Naive thymus-derived CD8-positive, alpha-beta T cell (primary cell): ENCODE data around the gene GLI3. TPM values are rescaled to one million over a fixed set of nuclear protein-coding genes. Genes with fewer than 3 reads are reported as not detected.

Source experiments
- ATAC-seq, 2 donors: fragments of 150-1000 bp; cut with Tn5 transposase in 1 of 2; sonication (Bioruptor Pico), chemical (Tn5 transposase) in 1 of 2; 1 replicate in 1 of 2; 2 replicates in 1 of 2; pipeline ENCODE4 v1.10.0; 2021; ENCODE audit warnings: mild to moderate bottlenecking in 2 of 2, moderate library complexity in 2 of 2
- POLR2A ChIA-PET: fragments of 350-600 bp; sonication (Branson Sonifier 250); formaldehyde crosslinking; loops from one replicate; lab custom pipeline; 2021; ENCODE audit warnings: antibody characterized with exemption; lab: Charles Lee
- DNase-seq, 10 donors: peaks; one replicate each; pipeline versions ENCODE4 v3.0.0 to v3.0.0-alpha.2; 2020 to 2022
- H3K27ac Mint-ChIP-seq, 10 donors: one replicate each; pipeline ENCODE4 v1.8.0; 2020 to 2022; ENCODE audit warnings: mild to moderate bottlenecking in 10 of 10, mixed read lengths in 10 of 10, moderate library complexity in 4 of 10, inconsistent platforms in 1 of 10
- H3K27me3 Mint-ChIP-seq, 5 donors: one replicate each; pipeline ENCODE4 v1.8.0; 2021 to 2022; ENCODE audit warnings: mixed read lengths in 5 of 5
- H3K36me3 Mint-ChIP-seq, 3 donors: one replicate each; pipeline ENCODE4 v1.8.0; 2020 to 2022; ENCODE audit warnings: mixed read lengths in 3 of 3, mild to moderate bottlenecking in 2 of 3, inconsistent platforms in 1 of 3
- H3K4me1 Mint-ChIP-seq, 4 donors: one replicate each; pipeline ENCODE4 v1.8.0; 2021 to 2022; ENCODE audit warnings: mixed read lengths in 4 of 4
- H3K4me3 Mint-ChIP-seq, 10 donors: one replicate each; pipeline ENCODE4 v1.8.0; 2020 to 2022; ENCODE audit warnings: mild to moderate bottlenecking in 10 of 10, mixed read lengths in 10 of 10, moderate library complexity in 6 of 10, inconsistent platforms in 1 of 10
- H3K9me3 Mint-ChIP-seq, 9 donors: one replicate each; pipeline ENCODE4 v1.8.0; 2020 to 2022; ENCODE audit warnings: mixed read lengths in 9 of 9, mild to moderate bottlenecking in 3 of 9, inconsistent platforms in 1 of 9, moderate library complexity in 1 of 9
- polyA plus RNA-seq, 3 donors: library from polyadenylated mRNA; unstranded; fragments of 300-500 nt; fragmentation: Illumina TruSeq; gene quantifications; one replicate each; pipeline ENCODE4 v1.2.3, GENCODE V29; 2021
- total RNA-seq, 8 experiments: library from RNA in 2 of 8; stranded (reverse) in 2 of 8; gene quantifications; one replicate each; pipeline ENCODE4 v1.2.3 and lab custom pipeline; 2021 to 2026

The GLI3 gene
- total and polyA plus RNA-seq, 5 experiments from 2014 or later = not detected

DNA sequence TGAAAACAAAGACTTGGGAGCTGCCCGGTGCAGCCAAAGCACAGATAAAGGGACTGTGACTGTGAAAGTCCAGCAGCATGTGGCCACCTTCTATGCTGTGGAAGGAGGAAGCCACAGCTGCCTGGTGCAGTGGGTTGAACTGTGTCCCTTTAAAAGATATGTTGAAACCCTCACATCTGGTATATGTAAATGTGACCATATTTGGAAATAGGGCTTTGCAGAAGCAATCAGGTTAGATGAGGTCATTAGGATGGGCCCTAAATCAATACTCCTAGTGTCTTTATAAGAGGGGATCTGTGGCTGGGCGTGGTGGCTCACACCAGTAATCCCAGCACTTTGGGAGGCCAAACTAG, 136.9 kb downstream of the GLI3 start:
- DNase-seq (no peak), ATAC-seq (no peak)
- Mint-ChIP-seq H3K9me3 (peaks cover 0 to 9% (median 0%) of the 10 kb centered on the region in 9 donors), H3K27me3 (peaks cover 0 to 9% (median 2%) of the 10 kb centered on the region in 5 donors), H3K27ac (no peak overlapping the region), H3K4me3 (no peak overlapping the region), H3K4me1 (no peaks in the 10 kb centered on the region), H3K36me3 (no peaks in the 10 kb centered on the region)
- POLR2A ChIA-PET = no interaction called here

DNA sequence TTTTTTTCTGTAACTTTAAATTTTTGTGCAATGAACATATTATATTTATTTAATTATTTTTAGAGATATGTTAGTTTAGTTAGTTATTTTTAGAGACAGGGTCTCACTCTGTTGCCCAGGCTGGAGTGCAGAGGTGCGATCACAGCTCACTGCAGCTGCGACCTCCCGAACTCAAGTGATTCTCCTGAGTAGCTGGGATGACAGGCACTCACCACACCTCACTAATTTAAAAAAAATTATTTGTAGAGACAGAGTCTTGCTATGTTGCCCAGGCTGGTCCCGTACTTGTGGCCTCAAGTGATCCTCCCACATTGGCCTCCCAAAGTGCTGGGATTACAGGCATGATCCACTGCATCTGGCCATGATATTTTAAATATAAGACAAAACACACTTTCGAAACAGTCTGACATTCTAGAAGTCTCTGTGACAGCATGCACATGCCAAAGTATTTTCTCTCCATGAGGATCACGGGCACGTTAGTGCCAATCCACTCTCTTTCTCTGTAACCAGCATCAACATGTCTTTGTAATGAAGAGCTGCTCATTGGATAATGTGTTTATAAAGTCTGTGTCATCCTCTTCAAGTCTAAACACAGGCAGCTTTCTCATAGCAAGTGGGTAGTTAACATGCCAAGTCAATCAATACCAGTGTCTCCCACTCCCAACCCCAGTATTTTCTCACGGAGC, 137.4 kb downstream of the GLI3 start:
- Mint-ChIP-seq H3K4me1 (no peaks in the 10 kb centered on the region), H3K27ac (no peak overlapping the region), H3K27me3 (peaks cover 0 to 11% (median 2%) of the 10 kb centered on the region in 5 donors), H3K9me3 (peaks cover 0 to 13% (median 0%) of the 10 kb centered on the region in 9 donors), H3K4me3 (no peak overlapping the region), H3K36me3 (no peaks in the 10 kb centered on the region)
- DNase-seq (no peak), ATAC-seq (no peak)
- POLR2A ChIA-PET = no interaction called here

DNA sequence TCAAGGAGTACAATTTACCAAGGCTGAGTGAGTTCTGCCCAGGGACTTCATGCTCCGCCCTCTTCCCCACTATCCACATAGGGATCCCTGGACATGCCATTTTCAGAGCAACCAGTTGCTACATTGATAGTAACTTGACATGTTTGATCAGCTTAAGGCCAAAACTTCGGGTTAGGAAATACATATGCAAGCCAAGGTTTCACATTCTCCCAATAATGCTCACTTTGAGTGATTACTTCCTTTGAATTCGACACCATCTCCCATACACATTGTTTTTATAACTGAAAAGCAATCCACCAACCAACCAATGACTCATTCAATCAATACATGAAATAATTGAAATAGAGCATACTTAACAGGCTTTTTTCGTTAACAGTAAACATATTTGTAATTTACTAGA, 137.9 kb downstream of the GLI3 start:
- no peaks in the 10 kb centered on the region for H3K36me3 Mint-ChIP-seq
- H3K27me3 Mint-ChIP-seq = peaks cover 0 to 11% (median 2%) of the 10 kb centered on the region in 5 donors
- H3K4me1 Mint-ChIP-seq = no peaks in the 10 kb centered on the region
- POLR2A ChIA-PET = no interaction called here
- no peak overlapping the region for H3K27ac Mint-ChIP-seq
- peaks cover 0 to 13% (median 0%) of the 10 kb centered on the region in 9 donors for H3K9me3 Mint-ChIP-seq
- no peak for ATAC-seq
- H3K4me3 Mint-ChIP-seq = no peak overlapping the region
- no peak for DNase-seq

DNA sequence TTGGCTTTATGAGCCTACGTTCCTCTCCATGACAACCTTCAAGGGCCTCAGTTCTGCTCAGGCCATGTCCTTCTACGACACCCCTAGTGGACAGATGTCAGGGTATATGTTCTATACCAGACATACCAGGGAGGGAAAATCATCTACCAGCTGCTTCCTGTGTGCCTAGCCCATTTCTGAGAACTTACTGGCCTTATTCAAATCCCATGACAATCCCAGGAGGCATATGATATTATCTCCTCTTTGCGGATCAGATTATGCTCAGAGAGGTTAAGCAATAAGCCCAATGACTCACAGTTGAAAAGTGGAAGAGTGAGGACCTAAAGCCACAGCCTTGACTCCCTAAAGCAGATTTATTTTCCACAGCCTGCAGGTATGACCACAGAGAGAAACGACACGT, 139.3 kb downstream of the GLI3 start:
- Mint-ChIP-seq H3K27ac (no peak overlapping the region), H3K4me3 (no peak overlapping the region), H3K27me3 (peaks cover 0 to 11% (median 2%) of the 10 kb centered on the region in 5 donors), H3K9me3 (peaks cover 0 to 13% (median 0%) of the 10 kb centered on the region in 9 donors), H3K4me1 (no peaks in the 10 kb centered on the region), H3K36me3 (no peaks in the 10 kb centered on the region)
- DNase-seq (no peak), ATAC-seq (no peak)
- POLR2A ChIA-PET = no interaction called here

DNA sequence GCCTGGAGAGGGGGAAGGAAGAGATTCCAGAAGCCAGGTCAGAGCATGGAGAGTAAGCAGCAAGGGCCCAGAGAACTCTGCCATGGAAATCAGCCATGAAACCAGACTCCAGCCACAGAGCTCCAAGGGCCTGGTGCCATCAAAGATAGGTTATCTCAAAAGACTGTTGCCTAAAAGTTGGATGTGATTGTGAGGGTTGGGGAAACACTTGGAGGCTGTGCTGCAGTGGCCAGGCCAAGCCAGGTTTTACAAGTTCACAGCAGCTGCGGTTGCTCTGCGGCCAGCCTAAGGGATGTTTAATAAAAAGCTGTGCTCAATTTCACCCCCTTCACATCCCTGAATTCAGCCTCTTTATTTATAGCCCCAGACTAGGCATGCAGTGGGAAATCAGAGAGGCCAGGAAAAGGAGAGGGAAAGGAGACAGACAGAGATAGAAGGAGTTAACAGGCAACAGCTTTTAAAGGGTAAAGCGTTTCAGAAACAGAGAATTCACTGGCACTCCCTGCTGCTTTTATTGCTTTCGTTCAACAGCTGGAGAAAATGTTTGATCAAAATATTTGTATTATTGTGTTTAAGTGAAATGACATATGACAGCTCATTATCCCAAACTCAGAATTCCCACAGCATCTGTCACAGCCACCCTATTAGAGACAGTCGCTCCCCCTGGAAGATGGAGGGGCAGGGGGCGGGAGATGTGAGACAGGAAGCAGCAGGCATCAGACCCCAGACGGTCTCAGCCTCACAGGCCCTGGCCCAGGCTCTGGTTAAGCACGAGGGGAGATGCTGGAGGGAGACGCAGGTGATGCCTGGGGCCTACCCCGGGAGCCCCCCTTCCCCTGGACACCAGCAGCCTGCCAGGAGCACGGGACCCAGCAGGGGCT, 140.1 kb downstream of the GLI3 start:
- Mint-ChIP-seq H3K27me3 (peaks cover 0 to 12% (median 2%) of the 10 kb centered on the region in 5 donors), H3K9me3 (peaks cover 0 to 13% (median 0%) of the 10 kb centered on the region in 9 donors), H3K36me3 (no peaks in the 10 kb centered on the region), H3K27ac (no peak overlapping the region), H3K4me1 (no peaks in the 10 kb centered on the region), H3K4me3 (no peak overlapping the region)
- ATAC-seq (no peak), DNase-seq (no peak)
- POLR2A ChIA-PET = no interaction called here

DNA sequence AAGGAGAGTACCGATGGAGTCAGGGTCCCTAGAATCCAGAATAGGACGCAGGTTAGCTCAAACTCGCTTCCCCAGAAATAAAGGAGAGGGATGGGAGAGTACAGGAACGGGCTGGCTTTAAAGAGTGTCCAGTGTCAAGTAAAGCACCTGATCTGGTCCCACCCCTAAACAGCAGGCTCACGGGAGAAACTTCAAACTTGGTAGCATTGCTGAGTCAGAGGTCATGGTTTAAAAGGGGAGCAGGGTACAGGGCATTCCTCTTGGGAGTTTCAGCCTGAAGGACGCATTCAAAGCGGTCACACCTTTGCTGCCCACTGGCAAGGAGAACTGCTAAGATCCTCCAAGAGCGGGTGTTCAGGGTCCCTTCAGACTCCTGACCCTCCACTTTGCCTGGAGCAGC, 140.7 kb downstream of the GLI3 start:
- POLR2A ChIA-PET = no interaction called here
- DNase-seq = no peak
- H3K36me3 Mint-ChIP-seq = no peaks in the 10 kb centered on the region
- peaks cover 0 to 19% (median 2%) of the 10 kb centered on the region in 5 donors for H3K27me3 Mint-ChIP-seq
- no peak overlapping the region for H3K4me3 Mint-ChIP-seq
- H3K27ac Mint-ChIP-seq = no peak overlapping the region
- peaks cover 0 to 13% (median 0%) of the 10 kb centered on the region in 9 donors for H3K9me3 Mint-ChIP-seq
- H3K4me1 Mint-ChIP-seq = no peaks in the 10 kb centered on the region
- no peak for ATAC-seq

DNA sequence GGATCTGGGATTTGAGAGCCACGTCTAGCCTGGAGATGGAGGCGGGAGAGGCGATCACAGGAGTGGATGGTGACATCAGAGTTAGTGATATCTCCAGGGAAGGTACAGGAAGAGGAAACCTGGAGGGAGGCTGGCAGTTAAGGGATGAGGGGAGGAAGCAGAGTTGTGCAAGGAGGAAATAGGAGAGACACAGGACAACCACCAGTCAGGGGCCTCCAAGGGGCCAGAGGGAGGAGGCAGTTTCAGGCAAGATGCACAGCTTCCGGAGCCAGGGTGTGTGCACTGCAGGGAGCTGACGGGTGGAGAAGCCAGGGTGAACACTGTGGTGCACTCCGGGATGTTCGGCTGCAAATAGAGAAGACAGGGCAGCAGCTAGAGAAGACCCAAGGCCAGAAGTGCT, 141.2 kb downstream of the GLI3 start:
- peaks cover 0 to 13% (median 0%) of the 10 kb centered on the region in 9 donors for H3K9me3 Mint-ChIP-seq
- ATAC-seq (no peak), DNase-seq (no peak)
- H3K4me1 Mint-ChIP-seq = no peaks in the 10 kb centered on the region
- no peak overlapping the region for H3K4me3 Mint-ChIP-seq
- H3K27me3 Mint-ChIP-seq = peaks cover 0 to 19% (median 2%) of the 10 kb centered on the region in 5 donors
- POLR2A ChIA-PET = no interaction called here
- H3K27ac Mint-ChIP-seq = no peak overlapping the region
- H3K36me3 Mint-ChIP-seq = no peaks in the 10 kb centered on the region

DNA sequence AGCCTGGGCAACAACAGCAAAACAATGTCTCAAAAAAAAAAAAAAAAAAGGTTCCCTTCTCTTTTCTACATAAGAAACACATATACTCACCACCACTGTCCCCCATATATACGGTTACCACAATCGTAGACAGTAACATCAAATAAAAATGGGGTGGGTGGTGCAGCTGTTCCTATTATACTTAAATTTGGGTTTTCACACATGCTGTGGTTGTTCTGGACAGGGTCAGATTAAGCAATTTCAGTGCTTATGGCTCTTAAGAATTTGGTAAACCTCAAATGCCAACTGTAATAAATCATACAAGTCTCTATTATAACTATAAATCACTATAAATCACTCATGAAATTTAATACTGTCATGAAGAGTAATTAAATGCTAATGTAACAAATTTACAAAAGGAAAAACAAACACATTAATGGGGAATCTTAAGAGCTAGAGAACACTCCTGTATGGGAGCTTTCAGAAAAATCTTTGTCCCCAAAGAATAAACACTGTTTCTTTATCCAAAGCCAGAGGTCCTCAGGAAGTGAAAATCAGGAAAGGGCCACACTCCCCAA, 143.6 kb downstream of the GLI3 start:
- POLR2A ChIA-PET = no interaction called here
- Mint-ChIP-seq H3K27me3 (peaks cover 0 to 19% (median 2%) of the 10 kb centered on the region in 5 donors), H3K27ac (no peak overlapping the region), H3K4me3 (no peak overlapping the region), H3K36me3 (no peaks in the 10 kb centered on the region), H3K9me3 (peaks cover 0 to 13% (median 0%) of the 10 kb centered on the region in 9 donors), H3K4me1 (no peaks in the 10 kb centered on the region)
- DNase-seq (no peak), ATAC-seq (no peak)

DNA sequence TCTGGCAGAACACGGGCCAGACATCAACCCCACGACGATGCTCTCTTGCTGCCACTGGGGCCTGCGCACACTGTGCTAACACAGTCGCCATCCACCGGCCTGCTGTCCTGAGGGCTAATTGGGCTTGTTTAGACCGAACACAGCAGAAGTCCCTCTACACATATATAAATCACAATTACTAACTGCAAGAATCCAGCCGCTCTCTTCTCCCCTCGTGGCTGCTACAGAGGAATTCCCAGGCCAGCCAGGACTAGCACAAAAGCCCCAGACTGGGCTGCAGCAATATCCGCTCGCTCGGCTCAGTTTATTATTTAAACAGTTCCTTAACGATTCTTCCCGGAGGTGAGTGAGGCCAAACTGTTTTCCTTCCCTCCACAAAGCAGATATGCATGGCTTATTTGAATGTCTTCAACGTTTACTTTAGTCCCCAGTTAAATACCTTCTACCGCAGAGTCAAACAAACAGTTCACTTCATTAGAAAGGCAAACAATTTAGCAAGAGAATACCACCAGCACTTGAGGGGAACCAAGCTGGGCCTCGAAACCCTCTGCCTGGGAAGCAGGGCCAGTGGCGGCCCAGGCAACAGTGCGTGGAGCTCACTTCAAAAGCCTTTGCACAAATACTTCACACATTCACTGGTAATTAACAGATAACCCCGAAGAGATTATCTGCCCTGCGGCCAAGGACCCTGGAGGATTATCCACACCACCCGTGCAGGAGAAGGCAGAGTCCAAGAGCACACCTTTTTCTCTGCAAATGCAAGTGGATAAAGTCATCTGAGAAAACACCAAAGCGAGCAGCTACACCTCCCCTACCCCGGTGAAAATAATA, 145.3 kb downstream of the GLI3 start:
- POLR2A ChIA-PET = no interaction called here
- ATAC-seq (no peak), DNase-seq (no peak)
- peaks cover 0 to 13% (median 0%) of the 10 kb centered on the region in 9 donors for H3K9me3 Mint-ChIP-seq
- H3K36me3 Mint-ChIP-seq = no peaks in the 10 kb centered on the region
- no peak overlapping the region for H3K4me3 Mint-ChIP-seq
- H3K27ac Mint-ChIP-seq = no peak overlapping the region
- no peaks in the 10 kb centered on the region for H3K4me1 Mint-ChIP-seq
- peaks cover 0 to 23% (median 2%) of the 10 kb centered on the region in 5 donors for H3K27me3 Mint-ChIP-seq

DNA sequence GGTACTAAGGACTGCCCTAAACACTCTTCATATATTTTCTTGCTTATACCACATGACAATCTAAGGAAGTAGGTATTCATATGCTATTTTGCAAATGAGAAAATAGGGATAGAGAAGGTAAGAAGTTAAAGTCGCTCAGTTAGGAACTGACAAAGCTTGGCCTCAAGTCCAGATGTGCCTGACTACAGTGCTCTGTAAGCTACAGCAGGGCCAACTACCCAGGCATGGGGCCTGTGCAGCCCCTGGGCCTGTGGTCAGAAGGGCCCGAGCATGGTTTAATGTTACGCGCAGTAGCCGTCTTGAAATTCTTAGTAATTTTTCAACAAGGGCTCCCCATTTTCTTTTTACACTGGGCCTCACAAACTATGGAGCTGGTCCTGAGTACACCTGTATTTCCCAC, 146.2 kb downstream of the GLI3 start:
- DNase-seq = no peak
- no peaks in the 10 kb centered on the region for H3K36me3 Mint-ChIP-seq

DNA sequence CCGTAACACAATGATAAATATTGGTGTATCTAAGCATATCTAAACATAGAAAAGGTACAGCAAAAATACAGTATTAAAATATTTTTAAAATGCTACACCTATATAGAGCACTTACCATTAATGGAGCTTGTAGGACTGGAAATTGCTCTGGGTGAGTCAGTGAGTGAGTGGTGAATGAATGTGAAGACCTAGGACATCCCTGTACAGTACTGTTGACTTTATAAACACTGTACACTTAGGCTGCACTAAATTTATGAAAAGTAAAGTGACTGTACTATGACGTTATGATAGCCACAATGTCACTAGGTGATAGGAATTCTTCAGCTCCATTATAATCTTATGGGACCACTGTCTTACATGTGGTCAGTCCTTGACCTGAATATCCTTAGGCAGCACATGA, 147.0 kb downstream of the GLI3 start:
- ATAC-seq (no peak), DNase-seq (no peak)
- Mint-ChIP-seq H3K27ac (no peak overlapping the region), H3K4me1 (no peaks in the 10 kb centered on the region), H3K27me3 (peaks cover 0 to 21% (median 5%) of the 10 kb centered on the region in 5 donors), H3K4me3 (no peak overlapping the region), H3K36me3 (no peaks in the 10 kb centered on the region), H3K9me3 (peaks cover 0 to 4% (median 0%) of the 10 kb centered on the region in 9 donors)
- POLR2A ChIA-PET = no interaction called here

More for the DNA sequence above, 146.2 kb downstream of the GLI3 start:
- H3K27me3 Mint-ChIP-seq = peaks cover 0 to 28% (median 5%) of the 10 kb centered on the region in 5 donors
- no peak overlapping the region for H3K27ac Mint-ChIP-seq
- no peak for ATAC-seq
- POLR2A ChIA-PET = no interaction called here
- H3K4me3 Mint-ChIP-seq = no peak overlapping the region
- H3K9me3 Mint-ChIP-seq = peaks cover 0 to 10% (median 0%) of the 10 kb centered on the region in 9 donors
- H3K4me1 Mint-ChIP-seq = no peaks in the 10 kb centered on the region

DNA sequence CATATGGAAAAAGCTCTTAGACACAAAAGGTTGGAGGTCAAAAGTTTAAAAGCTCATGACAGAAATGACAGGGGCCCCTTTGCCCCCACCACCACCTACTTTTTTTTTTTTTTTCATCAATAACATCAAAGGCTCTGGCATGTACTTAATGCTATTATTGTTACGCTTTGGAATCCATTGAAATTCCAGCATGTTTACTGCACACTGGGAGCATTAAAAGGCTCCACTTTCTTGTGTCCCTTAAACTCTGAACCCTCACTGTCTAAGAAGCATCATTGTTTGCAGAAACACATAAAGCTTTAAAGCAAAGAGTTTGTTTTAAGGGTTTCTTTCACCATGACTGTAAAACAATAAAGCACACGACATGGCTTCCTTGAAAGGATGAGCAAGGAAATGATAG, 149.4 kb downstream of the GLI3 start:
- H3K27me3 Mint-ChIP-seq = peaks cover 0 to 18% (median 5%) of the 10 kb centered on the region in 5 donors
- no peak overlapping the region for H3K27ac Mint-ChIP-seq
- no peak overlapping the region for H3K4me3 Mint-ChIP-seq
- POLR2A ChIA-PET = no interaction called here
- ATAC-seq (no peak), DNase-seq (no peak)
- peaks cover 0 to 4% (median 0%) of the 10 kb centered on the region in 9 donors for H3K9me3 Mint-ChIP-seq
- H3K36me3 Mint-ChIP-seq = no peaks in the 10 kb centered on the region
- H3K4me1 Mint-ChIP-seq = no peaks in the 10 kb centered on the region
